HL-60 (cell line): ENCODE results near the gene WIZ.
"Not testable (repeated sequence)": the region's sequence is repeated elsewhere in the genome, so short reads cannot be mapped to it uniquely, and the experiment has no call there.

Experiments
- DNase-seq, 2 experiments: peaks; one replicate each; pipeline ENCODE4 v3.0.0-alpha.2; 2010 to 2020; ENCODE audit warnings: low read depth in 1 of 2, low spot score in 1 of 2
- H3K27ac ChIP-seq: fragments of 250-450 bp; sonication (Bioruptor Pico); replicated peaks from 2 replicates; pipeline ENCODE4 v1.5.1; 2020; ENCODE audit warnings: mild to moderate bottlenecking, moderate library complexity
- H3K27me3 ChIP-seq: fragments of 250-450 bp; sonication (Bioruptor Pico); 2 replicates; pipeline ENCODE4 v1.5.1; 2021; ENCODE audit warnings: mild to moderate bottlenecking, moderate library complexity; ENCODE audit not compliant: insufficient read depth, poor library complexity, severe bottlenecking
- H3K4me3 ChIP-seq: replicated peaks from 2 replicates; pipeline ENCODE4 v1.5.1; 2011; ENCODE audit warnings: mild to moderate bottlenecking, control low read depth, low read length; ENCODE audit not compliant: insufficient read depth
- CTCF ChIP-seq: IDR thresholded peaks from one replicate; pipeline ENCODE4 v1.5.1; 2011; ENCODE audit warnings: low read length, control low read depth, inconsistent platforms; ENCODE audit not compliant: insufficient read depth
- GABPA ChIP-seq: IDR thresholded peaks from 2 replicates; pipeline ENCODE4 v1.6.1; 2012; ENCODE audit warnings: low read depth
- POLR2AphosphoS5 ChIP-seq: IDR thresholded peaks from 2 replicates; pipeline ENCODE4 v1.6.1; 2012; ENCODE audit warnings: low read depth
- REST ChIP-seq: IDR thresholded peaks from 2 replicates; pipeline ENCODE4 v1.6.1; 2012; ENCODE audit warnings: low read depth; ENCODE audit not compliant: insufficient replicate concordance
- SPI1 ChIP-seq: IDR thresholded peaks from 2 replicates; pipeline ENCODE4 v1.6.1; 2012; ENCODE audit warnings: low read depth, mild to moderate bottlenecking, borderline replicate concordance

The WIZ gene

GRCh38 chr19:15417699-15418098 is 32.1 kb downstream of the WIZ start:
- Histone ChIP-seq H3K27ac (peak overlapping the region; percentile 78), H3K4me3 (peak overlapping the region; percentile 98), H3K27me3 (no peaks in the 10 kb centered on the region)
- no peak for DNase-seq
- no peak for TF ChIP-seq CTCF
- no peak for TF ChIP-seq GABPA
- no peak for TF ChIP-seq POLR2AphosphoS5
- no peak for TF ChIP-seq REST
- TF ChIP-seq SPI1: no peak

- no peak overlapping the region for H3K27ac ChIP-seq
- no peaks in the 10 kb centered on the region for H3K27me3 ChIP-seq
- H3K4me3 ChIP-seq: no peak overlapping the region
- TF ChIP-seq SPI1: no peak
- TF ChIP-seq REST: no peak
- no peak for TF ChIP-seq POLR2AphosphoS5
- TF ChIP-seq CTCF: no peak
- TF ChIP-seq GABPA: no peak
- no peak for DNase-seq
Measured at GRCh38 chr19:15412832-15413231, 36.9 kb downstream of the WIZ start.

- not testable (repeated sequence) for DNase-seq, H3K27ac ChIP-seq, H3K4me3 ChIP-seq, H3K27me3 ChIP-seq
Measured at GRCh38 chr19:15411351-15411750, 38.4 kb downstream of the WIZ start.

- Histone ChIP-seq H3K27me3 (no peaks in the 10 kb centered on the region), H3K4me3 (no peak overlapping the region), H3K27ac (no peak overlapping the region)
- TF ChIP-seq CTCF: no peak
- TF ChIP-seq SPI1: no peak
- TF ChIP-seq REST: no peak
- TF ChIP-seq POLR2AphosphoS5: no peak
- no peak for TF ChIP-seq GABPA
- DNase-seq: no peak
Measured at GRCh38 chr19:15404780-15405211, 45.0 kb downstream of the WIZ start.
